HepG2 (cell line): ENCODE measurements around the gene ZMYND10. TPM values are rescaled to one million over a fixed set of nuclear protein-coding genes. Genes with fewer than 3 reads are reported as not detected.

Experiments
- ARHGAP35 ChIP-seq: sonication (generic); formaldehyde crosslinking; IDR thresholded peaks from 2 replicates; pipeline ENCODE4 v1.9.0; 2022; ENCODE audit warnings: mild to moderate bottlenecking, inconsistent platforms, moderate library complexity, missing genetic modification reagents, borderline replicate concordance
- ATF2 ChIP-seq: sonication (generic); formaldehyde crosslinking; IDR thresholded peaks from 2 replicates; pipeline ENCODE4 v1.4.0; 2020; ENCODE audit warnings: missing genetic modification reagents
- ATF3 ChIP-seq: sonication (generic); formaldehyde crosslinking; IDR thresholded peaks from 2 replicates; pipeline ENCODE4 v1.4.0; 2020; ENCODE audit warnings: missing genetic modification reagents
- FOSL1 ChIP-seq: sonication (generic); formaldehyde crosslinking; IDR thresholded peaks from 2 replicates; pipeline ENCODE4 v1.9.0; 2021; ENCODE audit warnings: missing genetic modification reagents, borderline replicate concordance
- GZF1 ChIP-seq: sonication (generic); formaldehyde crosslinking; IDR thresholded peaks from 2 replicates; pipeline ENCODE4 v1.5.1; 2020; ENCODE audit warnings: mild to moderate bottlenecking, missing genetic modification reagents
- IKZF4 ChIP-seq: sonication (generic); formaldehyde crosslinking; IDR thresholded peaks from 2 replicates; pipeline ENCODE4 v1.5.1; 2020; ENCODE audit warnings: borderline replicate concordance, mild to moderate bottlenecking, low read depth, missing genetic modification reagents; ENCODE audit errors: not compliant biosample characterization
- MLXIP ChIP-seq: sonication (generic); formaldehyde crosslinking; IDR thresholded peaks from 2 replicates; pipeline ENCODE4 v1.9.0; 2021; ENCODE audit warnings: missing genetic modification reagents, borderline replicate concordance
- PAX8 ChIP-seq: sonication (generic); formaldehyde crosslinking; IDR thresholded peaks from 2 replicates; pipeline ENCODE4 v1.8.0; 2022; ENCODE audit warnings: mild to moderate bottlenecking, missing genetic modification reagents, borderline replicate concordance
- RBM39 ChIP-seq: fragments of 200-400 bp; formaldehyde crosslinking; IDR thresholded peaks from one replicate; pipeline ENCODE4 v1.6.1; 2018; ENCODE audit warnings: antibody characterized with exemption, mild to moderate bottlenecking, low read depth, low read length; ENCODE audit not compliant: poor library complexity, severe bottlenecking
- SYNCRIP ChIP-seq: fragments of 200-400 bp; formaldehyde crosslinking; IDR thresholded peaks from 2 replicates; pipeline ENCODE4 v1.6.1; 2018; ENCODE audit warnings: mild to moderate bottlenecking, low read depth, low read length; ENCODE audit not compliant: insufficient read depth
- TAF1 ChIP-seq: sonication (generic); formaldehyde crosslinking; IDR thresholded peaks from 2 replicates; pipeline ENCODE4 v1.4.0; 2020; ENCODE audit warnings: missing genetic modification reagents
- THRA ChIP-seq: sonication (generic); formaldehyde crosslinking; IDR thresholded peaks from 2 replicates; pipeline ENCODE4 v1.4.0; 2020; ENCODE audit warnings: missing genetic modification reagents, borderline replicate concordance
- ZNF136 ChIP-seq: sonication (generic); formaldehyde crosslinking; IDR thresholded peaks from 2 replicates; pipeline ENCODE4 v1.8.1; 2022; ENCODE audit warnings: low read depth, mild to moderate bottlenecking, moderate library complexity, missing genetic modification reagents
- ZNF382 ChIP-seq: sonication (generic); formaldehyde crosslinking; IDR thresholded peaks from 2 replicates; pipeline ENCODE4 v1.5.0; 2020; ENCODE audit warnings: missing genetic modification reagents, mild to moderate bottlenecking, borderline replicate concordance
- ZNF784 ChIP-seq: sonication (generic); formaldehyde crosslinking; IDR thresholded peaks from 2 replicates; pipeline ENCODE4 v1.5.1; 2020; ENCODE audit warnings: missing genetic modification reagents, mild to moderate bottlenecking, borderline replicate concordance
- polyA plus RNA-seq, 8 experiments: library from polyadenylated mRNA; depleted of rRNA in 3 of 8; stranded (reverse) in 7 of 8; unstranded in 1 of 8; fragments of >200 nt; fragmentation: Illumina TruSeq in 4 of 8; extraction: Trizol in 4 of 8; gene quantifications; 2 replicates each; pipeline versions ENCODE4 v1.2.1 to v1.2.3, GENCODE V29; 2011 to 2016; ENCODE audit warnings: low read depth in 4 of 8, missing spikeins in 1 of 8, mixed read lengths in 1 of 8; ENCODE audit not compliant: insufficient read depth in 1 of 8
- total RNA-seq, 5 experiments: library from RNA; depleted of rRNA; stranded (reverse); fragments of >200 nt; fragmentation: Illumina TruSeq; extraction: Trizol; gene quantifications; 2 replicates each; pipeline ENCODE4 v1.2.3, GENCODE V29; 2016; ENCODE audit warnings: low read depth in 1 of 5

The ZMYND10 gene
- total and polyA plus RNA-seq, 2 of the 13 experiments (the other 11 are each of a cell fraction or from before 2014, with no cell fraction given) = 0.60 to 0.74 TPM

- peak; percentile 60 for TF ChIP-seq RBM39
- peak; percentile 61; the same call in 1 of the 2 replicates for TF ChIP-seq PAX8 (CRISPR knock-in tag)
- no peak for TF ChIP-seq FOSL1
- peak; percentile 79 for TF ChIP-seq TAF1 (CRISPR knock-in tag)
- no peak; the same call in 1 of the 2 replicates for TF ChIP-seq ZNF136
- no peak for TF ChIP-seq ZNF382 (CRISPR knock-in tag)
- TF ChIP-seq THRA (CRISPR knock-in tag) = no peak; the same call in none of the 2 replicates
- TF ChIP-seq ATF2 (CRISPR knock-in tag) = no peak; the same call in 1 of the 2 replicates
- TF ChIP-seq GZF1 = peak; percentile 50; the same call in 1 of the 2 replicates
- no peak for TF ChIP-seq MLXIP (CRISPR knock-in tag)
- TF ChIP-seq SYNCRIP = no peak
- TF ChIP-seq ZNF784 (CRISPR knock-in tag) = peak; percentile 93
- 0 out of 2 replicates have a peak, but pooled peaks have one; percentile 21 for TF ChIP-seq ATF3 (CRISPR knock-in tag)
- peak; percentile 95 for TF ChIP-seq IKZF4 (CRISPR knock-in tag)
- TF ChIP-seq ARHGAP35 (CRISPR knock-in tag) = peak; percentile 49
Observed at GRCh38 chr3:50358911-50359759, 13.6 kb upstream of the ZMYND10 start, which contains the start of gene TMEM115 (continued).
